ENCODE measurements around the gene PGBD1. TPM values are rescaled to one million over a fixed set of nuclear protein-coding genes. Genes with fewer than 3 reads are reported as not detected.

The PGBD1 gene
- total RNA-seq, 1 donor from 2014 or later, result 11.4 TPM

DNA sequence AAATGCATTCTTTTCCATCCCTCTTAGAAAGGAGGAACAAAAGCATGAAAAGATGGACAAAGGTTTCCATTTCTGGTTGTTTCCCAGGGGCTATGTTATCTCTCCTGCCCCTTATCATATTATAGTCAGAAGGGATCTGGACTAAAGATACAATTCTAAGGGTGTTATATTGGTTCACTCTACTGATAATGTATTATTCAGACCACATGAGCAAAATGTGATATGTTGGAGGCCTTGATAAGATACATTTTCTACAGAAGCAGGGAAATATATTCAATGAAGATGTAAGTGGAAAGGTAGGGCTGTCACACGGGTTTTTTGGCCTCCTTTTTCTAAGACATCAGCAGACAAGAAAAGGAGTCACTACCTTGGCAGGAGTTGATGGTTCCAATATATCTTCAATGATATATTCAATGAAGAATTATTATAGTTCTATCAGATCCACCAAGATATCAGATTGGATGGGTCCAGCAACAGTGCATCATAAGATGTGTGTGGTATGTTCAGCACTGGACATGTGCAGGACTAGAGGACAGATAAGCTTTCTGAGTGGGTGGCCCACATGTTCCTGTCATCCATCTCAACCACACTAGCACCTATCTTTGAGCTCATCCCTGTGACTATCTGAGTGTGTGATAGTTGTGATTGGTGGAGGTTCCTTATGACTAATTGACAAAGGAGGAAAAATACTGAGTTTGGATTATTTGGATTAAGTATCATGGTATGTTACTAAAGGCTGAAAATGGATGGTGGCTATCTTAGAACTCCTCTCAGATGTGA is 62.7 kb downstream of the PGBD1 start:
- Mint-ChIP-seq H3K27ac (no peak overlapping the region), H3K9me3 (ENCODE audit: low read depth) (no peaks in the 10 kb centered on the region), H3K36me3 (ENCODE audit: insufficient read depth) (no peaks in the 10 kb centered on the region), H3K4me3 (ENCODE audit: low read depth) (no peak overlapping the region), H3K27me3 (peaks cover 6% of the 10 kb centered on the region), H3K4me1 (ENCODE audit: low read depth) (no peaks in the 10 kb centered on the region)
- no peak for TF ChIP-seq CTCF (IDR thresholded peaks at IDR 0.05; ENCODE audit: unreplicated experiment)
- no peak for DNase-seq (ENCODE audit: low spot score, unreplicated experiment)

- H3K27me3 Mint-ChIP-seq, result peaks cover 6% of the 10 kb centered on the region
- H3K4me1 Mint-ChIP-seq (ENCODE audit: low read depth), result peaks cover 1% of the 10 kb centered on the region
- no peak for DNase-seq (ENCODE audit: low spot score, unreplicated experiment)
- H3K36me3 Mint-ChIP-seq (ENCODE audit: insufficient read depth), result no peaks in the 10 kb centered on the region
- H3K9me3 Mint-ChIP-seq (ENCODE audit: low read depth), result no peaks in the 10 kb centered on the region
- H3K27ac Mint-ChIP-seq, result no peak overlapping the region
- no peak for TF ChIP-seq CTCF (IDR thresholded peaks at IDR 0.05; ENCODE audit: unreplicated experiment)
- H3K4me3 Mint-ChIP-seq (ENCODE audit: low read depth), result no peak overlapping the region
Measured at GRCh38 chr6:28345201-28345600, 63.8 kb downstream of the PGBD1 start.

GRCh38 chr6:28347119-28347518 is 65.7 kb downstream of the PGBD1 start:
- Mint-ChIP-seq H3K27ac (no peak overlapping the region), H3K4me1 (ENCODE audit: low read depth) (peaks cover 17% of the 10 kb centered on the region), H3K36me3 (ENCODE audit: insufficient read depth) (peaks cover 2% of the 10 kb centered on the region), H3K4me3 (ENCODE audit: low read depth) (no peak overlapping the region), H3K27me3 (peaks cover 6% of the 10 kb centered on the region), H3K9me3 (ENCODE audit: low read depth) (no peaks in the 10 kb centered on the region)
- DNase-seq (ENCODE audit: low spot score, unreplicated experiment), result no peak
- no peak for TF ChIP-seq CTCF (IDR thresholded peaks at IDR 0.05; ENCODE audit: unreplicated experiment)

DNA sequence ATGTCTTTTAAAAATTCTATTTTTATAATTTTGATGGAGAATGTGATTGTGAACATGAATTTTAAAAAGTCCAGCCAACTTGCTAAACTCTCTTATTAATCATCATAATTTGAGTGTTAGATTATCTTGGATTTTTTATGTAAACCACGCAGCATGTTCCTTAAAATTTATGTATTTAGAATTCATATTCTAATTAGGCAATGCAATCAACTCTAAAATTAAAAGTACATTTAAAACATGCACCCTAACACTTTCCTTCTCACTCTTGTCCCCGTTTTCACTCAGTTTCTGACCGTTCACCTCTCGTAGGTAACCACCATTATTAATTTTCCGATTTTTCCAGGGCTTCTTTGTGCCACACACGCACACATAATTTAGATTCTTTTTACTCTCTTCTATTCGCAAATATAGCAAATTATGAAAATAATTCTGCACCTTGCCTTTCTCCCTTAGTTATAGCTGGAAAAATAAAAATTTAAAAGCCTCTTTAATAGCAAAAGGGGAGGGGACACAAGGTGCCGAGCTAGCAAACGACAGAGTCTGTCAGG is 68.0 kb downstream of the PGBD1 start:
- H3K9me3 Mint-ChIP-seq (ENCODE audit: low read depth), result no peaks in the 10 kb centered on the region
- H3K27ac Mint-ChIP-seq, result peak overlapping the region; percentile 97
- peaks cover 6% of the 10 kb centered on the region for H3K27me3 Mint-ChIP-seq
- TF ChIP-seq CTCF (IDR thresholded peaks at IDR 0.05; ENCODE audit: unreplicated experiment), result no peak
- H3K4me3 Mint-ChIP-seq (ENCODE audit: low read depth), result peak overlapping the region; percentile 95
- DNase-seq (ENCODE audit: low spot score, unreplicated experiment), result no peak
- H3K36me3 Mint-ChIP-seq (ENCODE audit: insufficient read depth), result peaks cover 7% of the 10 kb centered on the region
- peaks cover 18% of the 10 kb centered on the region for H3K4me1 Mint-ChIP-seq (ENCODE audit: low read depth)

GRCh38 chr6:28349892-28350737 is 68.7 kb downstream of the PGBD1 start, which contains the start of gene ZKSCAN3:
TSS of gene ZKSCAN3 (plus strand) at chr6:28349947. CDS start at chr6:28359587, 9,640 bp downstream.
- H3K27ac Mint-ChIP-seq, result peak within 1 kb of the TSS; percentile 97
- DNase-seq (ENCODE audit: low spot score, unreplicated experiment), result peak; percentile 59

More at GRCh38 chr6:28349892-28350737, 68.7 kb downstream of the PGBD1 start, which contains the start of gene ZKSCAN3:
- Mint-ChIP-seq H3K36me3 (ENCODE audit: insufficient read depth) (peaks cover 7% of the 10 kb centered on the region), H3K4me3 (ENCODE audit: low read depth) (peak within 1 kb of the TSS; percentile 95), H3K27me3 (peaks cover 6% of the 10 kb centered on the region), H3K9me3 (ENCODE audit: low read depth) (no peaks in the 10 kb centered on the region), H3K4me1 (ENCODE audit: low read depth) (peaks cover 18% of the 10 kb centered on the region)
- no peak for TF ChIP-seq CTCF (IDR thresholded peaks at IDR 0.05; ENCODE audit: unreplicated experiment)

Measured in progenitor cell of endocrine pancreas (in vitro differentiated cells).